CD4-positive, alpha-beta T cell (primary cell): ENCODE measurements around the gene MLIP. TPM values are rescaled to one million over a fixed set of nuclear protein-coding genes. Genes with fewer than 3 reads are reported as not detected.
"Not testable (repeated sequence)": the region's sequence is repeated elsewhere in the genome, so short reads cannot be mapped to it uniquely, and the experiment has no call there.

ENCODE experiments used
- ATAC-seq: fragments of 200-7000 bp; cut with Tn5 transposase; one replicate; pipeline ENCODE4 v1.10.0; 2022; ENCODE audit warnings: mild to moderate bottlenecking; ENCODE audit not compliant: poor library complexity
- CTCF ChIA-PET: fragments of 350-600 bp; sonication (Branson Sonifier 250); formaldehyde crosslinking; loops from one replicate; lab custom pipeline; 2021; ENCODE audit warnings: antibody characterized with exemption, inconsistent platforms; lab: Charles Lee
- POLR2A ChIA-PET: fragments of 350-600 bp; sonication (Branson Sonifier 250); formaldehyde crosslinking; loops from one replicate; lab custom pipeline; 2021; ENCODE audit warnings: antibody characterized with exemption, inconsistent platforms; lab: Charles Lee
- DNase-seq, 14 experiments: peaks; one replicate each; pipeline ENCODE4 v3.0.0-alpha.2; 2013 to 2020; ENCODE audit warnings: mixed read lengths in 2 of 14
- H3K27ac ChIP-seq, 2 donors: one replicate each; pipeline versions ENCODE4 v1.5.1 to v1.7.0; 2013; ENCODE audit warnings: low read length in 2 of 2, low read depth in 1 of 2, mild to moderate bottlenecking in 1 of 2
- H3K27me3 ChIP-seq, 2 experiments: 1 replicate in 1 of 2; 2 replicates in 1 of 2; pipeline versions ENCODE4 v1.6.1 to v1.7.0; 2013; ENCODE audit warnings: low read length in 2 of 2, control low read depth in 1 of 2, mild to moderate bottlenecking in 1 of 2, moderate library complexity in 1 of 2; ENCODE audit not compliant: insufficient read depth in 2 of 2, control insufficient read depth in 1 of 2
- H3K36me3 ChIP-seq: one replicate; pipeline ENCODE4 v1.6.1; 2013; ENCODE audit warnings: low read length, control low read depth; ENCODE audit not compliant: insufficient read depth
- H3K4me1 ChIP-seq: one replicate; pipeline ENCODE4 v1.6.1; 2013; ENCODE audit warnings: low read length, control low read depth; ENCODE audit not compliant: insufficient read depth
- H3K4me3 ChIP-seq: one replicate; pipeline ENCODE4 v1.5.1; 2013; ENCODE audit warnings: mild to moderate bottlenecking, low read length, moderate library complexity
- H3K9me3 ChIP-seq, 2 experiments: 1 replicate in 1 of 2; 2 replicates in 1 of 2; pipeline versions ENCODE4 v1.6.1 to v1.7.0; 2013; ENCODE audit warnings: low read length in 2 of 2, mild to moderate bottlenecking in 2 of 2, control low read depth in 1 of 2, moderate library complexity in 1 of 2; ENCODE audit not compliant: control insufficient read depth in 1 of 2, insufficient read depth in 1 of 2
- H3K27ac Mint-ChIP-seq: one replicate; pipeline ENCODE4 v1.8.0; 2020; ENCODE audit warnings: mixed read lengths
- H3K27me3 Mint-ChIP-seq: one replicate; pipeline ENCODE4 v1.8.0; 2021; ENCODE audit warnings: mixed read lengths
- H3K36me3 Mint-ChIP-seq: one replicate; pipeline ENCODE4 v1.8.0; 2021; ENCODE audit warnings: low read depth, mixed read lengths
- H3K4me1 Mint-ChIP-seq: one replicate; pipeline ENCODE4 v1.8.0; 2021; ENCODE audit warnings: low read depth, mixed read lengths
- H3K4me3 Mint-ChIP-seq: one replicate; pipeline ENCODE4 v1.8.0; 2020; ENCODE audit warnings: mild to moderate bottlenecking, mixed read lengths
- H3K9me3 Mint-ChIP-seq: one replicate; pipeline ENCODE4 v1.8.0; 2020; ENCODE audit warnings: mixed read lengths
- CTCF ChIP-seq: fragments of 200-600 bp; IDR thresholded peaks from one replicate; pipeline ENCODE4 v1.8.0; 2022; ENCODE audit warnings: antibody characterized with exemption, mild to moderate bottlenecking
- intact Hi-C, 2 experiments: fragments of 100-400 bp; cut with DNase I in 1 of 2; cut with micrococcal nuclease in 1 of 2; formaldehyde crosslinking; loops; one replicate each; pipeline versions ENCODE4 v1.15.1 to v1.9.0; 2023 to 2025; cut with DNase I, micrococcal nuclease
- total RNA-seq, 174 experiments: library from RNA in 2 of 174; stranded (reverse) in 2 of 174; gene quantifications; one replicate each; pipeline ENCODE4 v1.2.3 and lab custom pipeline; 2021 to 2026

Gene MLIP
- total RNA-seq, 2 experiments from 2014 or later: not detected

DNA sequence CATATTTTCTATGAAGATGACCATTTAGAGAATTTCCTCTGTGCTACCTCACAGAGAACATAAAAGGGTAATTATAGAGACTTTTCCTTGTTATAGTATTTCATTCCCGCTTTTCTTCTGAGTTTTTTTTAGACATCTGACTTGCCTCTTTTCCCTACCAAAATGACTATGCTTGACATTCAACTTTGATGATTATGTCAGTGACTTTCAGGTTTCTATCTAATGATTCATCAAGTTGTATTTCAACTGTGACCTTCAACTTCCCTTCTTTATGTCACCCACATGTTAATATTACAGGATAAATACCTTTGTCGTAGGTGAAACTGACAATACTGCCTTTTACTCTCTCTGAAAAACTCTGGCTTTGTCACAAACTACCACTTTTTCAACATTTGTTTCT, 95.3 kb downstream of the MLIP start:
- Mint-ChIP-seq H3K36me3 (no peaks in the 10 kb centered on the region), H3K9me3 (peaks cover 3% of the 10 kb centered on the region), H3K27me3 (no peaks in the 10 kb centered on the region), H3K4me1 (no peaks in the 10 kb centered on the region), H3K27ac (no peak overlapping the region), H3K4me3 (no peak overlapping the region)
- Histone ChIP-seq H3K4me3 (no peak overlapping the region), H3K4me1 (no peaks in the 10 kb centered on the region), H3K27ac (no peak overlapping the region), H3K27me3 (no peaks in the 10 kb centered on the region), H3K9me3 (no peaks in the 10 kb centered on the region), H3K36me3 (no peaks in the 10 kb centered on the region)
- intact Hi-C loops: no loop called here
- no peak for DNase-seq
- POLR2A ChIA-PET: no interaction called here
- ATAC-seq: no peak
- TF ChIP-seq CTCF: no peak
- CTCF ChIA-PET: no interaction called here

DNA sequence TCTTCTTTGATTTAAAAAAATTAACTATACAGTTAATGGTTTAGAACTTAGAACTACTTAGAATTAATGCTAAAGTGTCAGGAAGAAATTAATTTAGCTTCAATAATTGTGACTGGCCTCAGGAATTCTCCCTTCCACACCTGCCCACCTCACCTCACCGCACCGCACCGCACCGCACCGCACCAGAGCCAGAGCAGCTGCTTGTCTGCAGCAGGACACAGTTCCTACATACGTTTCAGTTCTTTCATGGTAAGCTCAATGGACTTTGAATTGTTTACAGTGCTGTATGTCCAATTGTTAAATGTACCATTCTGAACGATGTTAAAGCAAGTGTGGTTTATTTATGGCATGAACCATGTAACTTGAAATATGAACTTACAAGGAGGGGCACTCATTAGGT, 98.7 kb downstream of the MLIP start:
- DNase-seq, H3K27me3 Mint-ChIP-seq, ATAC-seq, H3K4me3 Mint-ChIP-seq, H3K9me3 ChIP-seq, H3K4me1 ChIP-seq, H3K36me3 ChIP-seq, CTCF ChIA-PET, intact Hi-C loops, H3K27ac Mint-ChIP-seq, H3K36me3 Mint-ChIP-seq, H3K4me1 Mint-ChIP-seq, H3K27me3 ChIP-seq, H3K27ac ChIP-seq, H3K4me3 ChIP-seq, POLR2A ChIA-PET, H3K9me3 Mint-ChIP-seq: not testable (repeated sequence)

DNA sequence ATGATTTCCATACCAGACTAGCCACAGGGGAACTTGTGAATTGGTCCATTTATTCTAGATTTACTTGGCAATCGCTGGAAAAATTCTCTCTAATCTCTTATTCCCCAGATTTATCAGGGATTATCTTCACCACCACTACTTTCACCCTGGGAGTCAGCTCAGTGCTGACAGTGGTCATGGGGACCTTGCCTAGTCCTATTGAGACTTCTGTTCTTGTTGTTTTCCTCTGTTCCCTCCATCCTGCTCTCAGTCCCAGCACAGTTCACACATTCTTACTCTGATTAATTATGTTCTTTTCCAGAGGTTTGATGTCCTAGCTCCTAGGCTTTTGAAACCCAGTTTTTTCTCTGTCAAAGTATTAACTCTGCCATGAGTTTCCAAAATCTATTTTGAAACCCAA, 103.0 kb downstream of the MLIP start:
- no peak for TF ChIP-seq CTCF
- H3K4me3 ChIP-seq: no peak overlapping the region
- no peak overlapping the region for H3K27ac ChIP-seq
- Mint-ChIP-seq H3K9me3 (peaks cover 5% of the 10 kb centered on the region), H3K27me3 (no peaks in the 10 kb centered on the region), H3K4me1 (no peaks in the 10 kb centered on the region), H3K27ac (no peak overlapping the region), H3K4me3 (no peak overlapping the region), H3K36me3 (no peaks in the 10 kb centered on the region)
- CTCF ChIA-PET: no interaction called here
- H3K36me3 ChIP-seq: no peaks in the 10 kb centered on the region
- H3K9me3 ChIP-seq: no peaks in the 10 kb centered on the region
- no peak for DNase-seq
- H3K4me1 ChIP-seq: no peaks in the 10 kb centered on the region
- POLR2A ChIA-PET: no interaction called here
- intact Hi-C loops: no loop called here
- no peaks in the 10 kb centered on the region for H3K27me3 ChIP-seq
- no peak for ATAC-seq

GRCh38 chr6:54216336-54216735, 105.1 kb downstream of the MLIP start:
- H3K27me3 Mint-ChIP-seq: no peaks in the 10 kb centered on the region

More at GRCh38 chr6:54216336-54216735, 105.1 kb downstream of the MLIP start:
- Histone ChIP-seq H3K4me1 (no peaks in the 10 kb centered on the region), H3K36me3 (no peaks in the 10 kb centered on the region), H3K27ac (no peak overlapping the region), H3K27me3 (no peaks in the 10 kb centered on the region), H3K9me3 (no peaks in the 10 kb centered on the region), H3K4me3 (no peak overlapping the region)
- intact Hi-C loops: no loop called here
- H3K4me1 Mint-ChIP-seq: no peaks in the 10 kb centered on the region
- DNase-seq (no peak), ATAC-seq (no peak)
- H3K4me3 Mint-ChIP-seq: no peak overlapping the region
- ChIA-PET CTCF (no interaction called here), POLR2A (no interaction called here)
- H3K9me3 Mint-ChIP-seq: peaks cover 3% of the 10 kb centered on the region
- no peak for TF ChIP-seq CTCF
- no peak overlapping the region for H3K27ac Mint-ChIP-seq
- no peaks in the 10 kb centered on the region for H3K36me3 Mint-ChIP-seq
